ENCODE results near the gene CDH13. TPM values are rescaled to one million over a fixed set of nuclear protein-coding genes. Genes with fewer than 3 reads are reported as not detected.

The CDH13 gene
- total and polyA plus RNA-seq, 8 donors = 0.12 to 21.4 (median 1.7) TPM; not detected in 1

DNA sequence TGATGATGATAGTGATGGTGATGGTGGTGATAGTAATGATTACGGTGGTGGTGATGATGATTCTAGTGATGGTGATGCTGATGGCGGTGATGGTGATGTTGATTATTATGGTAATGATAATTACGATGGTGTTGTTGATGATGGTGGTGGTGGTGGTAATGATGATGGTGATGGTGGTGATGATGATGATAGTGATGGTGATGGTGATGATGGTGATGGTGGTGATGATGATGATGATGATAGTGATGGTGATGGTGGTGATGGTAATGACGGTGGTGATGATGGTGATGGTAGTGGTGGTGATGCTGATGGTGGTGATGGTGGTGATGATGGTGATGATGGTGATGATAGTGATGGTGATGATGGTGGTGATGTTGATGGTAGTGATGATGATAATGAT lies 370.0 kb downstream of the CDH13 start:
- no peak overlapping the region for H3K4me3 ChIP-seq
- no peaks in the 10 kb centered on the region for H3K27me3 ChIP-seq
- intact Hi-C loops (cut with DNase I; ENCODE audit: low total_unique reads) = no loop called here
- TF ChIP-seq, protein P1, sequence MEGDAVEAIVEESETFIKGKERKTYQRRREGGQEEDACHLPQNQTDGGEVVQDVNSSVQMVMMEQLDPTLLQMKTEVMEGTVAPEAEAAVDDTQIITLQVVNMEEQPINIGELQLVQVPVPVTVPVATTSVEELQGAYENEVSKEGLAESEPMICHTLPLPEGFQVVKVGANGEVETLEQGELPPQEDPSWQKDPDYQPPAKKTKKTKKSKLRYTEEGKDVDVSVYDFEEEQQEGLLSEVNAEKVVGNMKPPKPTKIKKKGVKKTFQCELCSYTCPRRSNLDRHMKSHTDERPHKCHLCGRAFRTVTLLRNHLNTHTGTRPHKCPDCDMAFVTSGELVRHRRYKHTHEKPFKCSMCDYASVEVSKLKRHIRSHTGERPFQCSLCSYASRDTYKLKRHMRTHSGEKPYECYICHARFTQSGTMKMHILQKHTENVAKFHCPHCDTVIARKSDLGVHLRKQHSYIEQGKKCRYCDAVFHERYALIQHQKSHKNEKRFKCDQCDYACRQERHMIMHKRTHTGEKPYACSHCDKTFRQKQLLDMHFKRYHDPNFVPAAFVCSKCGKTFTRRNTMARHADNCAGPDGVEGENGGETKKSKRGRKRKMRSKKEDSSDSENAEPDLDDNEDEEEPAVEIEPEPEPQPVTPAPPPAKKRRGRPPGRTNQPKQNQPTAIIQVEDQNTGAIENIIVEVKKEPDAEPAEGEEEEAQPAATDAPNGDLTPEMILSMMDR (IDR thresholded peaks at IDR 0.05) = no peak
- TF ChIP-seq POLR2A (IDR thresholded peaks at IDR 0.05) = no peak
- no peak for TF ChIP-seq POLR2AphosphoS5 (IDR thresholded peaks at IDR 0.05)
- no peak for TF ChIP-seq EP300 (IDR thresholded peaks at IDR 0.05)
- no peak for DNase-seq
- WGBS, 5 donors = 82 to 94% (median 91%) methylated on average over 4 of the region's 4 CpGs
- H3K4me1 ChIP-seq = peaks cover 0 to 6% (median 0%) of the 10 kb centered on the region in 4 donors
- no peaks in the 10 kb centered on the region for H3K36me3 ChIP-seq
- no peak overlapping the region for H3K27ac ChIP-seq
- no peaks in the 10 kb centered on the region for H3K9me3 ChIP-seq

DNA sequence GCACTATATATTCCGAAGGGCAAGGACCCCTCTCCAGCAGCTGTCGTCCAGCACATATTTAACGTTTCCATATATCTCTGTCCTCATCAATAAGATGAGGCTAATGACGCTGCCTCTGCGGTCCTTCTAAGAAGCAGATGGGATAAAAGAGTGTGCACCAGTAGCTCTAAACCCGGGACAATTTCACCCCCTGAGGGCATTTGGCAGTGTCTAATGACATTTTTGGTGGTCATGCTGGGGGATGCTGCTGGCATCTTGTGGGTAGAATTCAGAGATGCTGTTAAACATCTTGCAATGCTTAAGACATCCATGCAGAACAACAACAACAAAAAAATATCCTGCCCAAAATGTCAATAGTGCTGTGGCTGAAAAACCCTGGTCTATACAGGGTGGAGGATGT lies 372.9 kb downstream of the CDH13 start:
- no peak for TF ChIP-seq POLR2AphosphoS5 (IDR thresholded peaks at IDR 0.05)
- TF ChIP-seq POLR2A (IDR thresholded peaks at IDR 0.05) = no peak
- no peak for TF ChIP-seq EP300 (IDR thresholded peaks at IDR 0.05)
- TF ChIP-seq, protein P1 (IDR thresholded peaks at IDR 0.05) = no peak
- Histone ChIP-seq H3K9me3 (no peaks in the 10 kb centered on the region), H3K4me3 (no peak overlapping the region), H3K4me1 (peaks cover 0 to 11% (median 0%) of the 10 kb centered on the region in 4 donors), H3K27me3 (no peaks in the 10 kb centered on the region), H3K27ac (no peak overlapping the region), H3K36me3 (no peaks in the 10 kb centered on the region)
- intact Hi-C loops (cut with DNase I; ENCODE audit: low total_unique reads) = no loop called here
- 74 to 90% (median 83%) methylated on average over 6 of the region's 6 CpGs for WGBS, 5 donors
- no peak for DNase-seq

DNA sequence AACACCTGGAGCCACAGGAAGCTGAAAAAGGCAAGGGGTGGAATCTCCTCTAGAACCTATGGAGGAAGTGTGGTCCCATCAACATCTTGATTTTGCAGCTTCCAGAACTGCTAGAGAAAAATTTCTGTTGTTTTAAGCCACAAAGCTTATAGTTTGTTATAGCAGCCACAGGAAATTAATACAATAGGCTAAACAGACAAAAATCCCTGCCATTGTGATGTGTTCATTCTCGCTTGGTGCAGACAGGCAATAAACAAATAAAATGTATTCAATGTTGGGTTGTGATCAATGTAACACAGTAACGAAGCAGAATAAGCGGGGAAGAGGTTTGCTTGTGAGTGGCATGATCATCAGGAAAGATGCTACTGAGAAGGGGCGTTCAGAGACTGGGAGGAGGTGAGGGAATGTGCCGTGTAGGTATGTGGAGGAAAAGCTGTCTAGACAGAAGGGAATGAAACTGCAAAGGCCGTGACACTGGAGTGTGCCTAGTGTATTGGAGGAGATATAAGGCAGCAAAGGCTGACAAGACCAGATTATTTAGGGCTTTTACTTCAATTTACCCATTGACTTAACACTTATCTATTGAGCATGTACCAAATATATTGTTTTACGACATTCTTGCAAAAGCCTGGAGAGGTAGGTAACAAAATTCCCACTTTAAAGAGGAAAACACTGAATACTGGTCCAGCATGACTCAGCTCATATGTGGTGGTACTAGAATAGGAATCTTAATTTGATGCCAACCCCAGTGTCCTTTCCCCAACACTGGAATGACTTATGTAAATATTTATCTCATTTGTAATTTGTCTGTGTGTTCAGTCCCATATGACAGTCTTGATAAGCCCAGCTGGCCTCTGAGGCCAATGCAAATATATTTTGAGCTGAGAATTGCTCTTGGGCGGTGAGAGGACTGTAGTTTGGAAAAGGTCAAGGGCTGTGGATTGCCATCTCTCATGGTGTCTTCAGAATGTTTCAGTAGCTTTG lies 375.9 kb downstream of the CDH13 start:
- Histone ChIP-seq H3K36me3 (no peaks in the 10 kb centered on the region), H3K9me3 (no peaks in the 10 kb centered on the region), H3K27me3 (no peaks in the 10 kb centered on the region), H3K27ac (no peak overlapping the region), H3K4me3 (no peak overlapping the region), H3K4me1 (peaks cover 0 to 4% (median 0%) of the 10 kb centered on the region in 4 donors)
- no peak for DNase-seq
- TF ChIP-seq POLR2AphosphoS5 (IDR thresholded peaks at IDR 0.05) (no peak), EP300 (IDR thresholded peaks at IDR 0.05) (no peak), POLR2A (IDR thresholded peaks at IDR 0.05) (no peak)
- TF ChIP-seq, protein P1 (IDR thresholded peaks at IDR 0.05) = no peak
- intact Hi-C loops (cut with DNase I; ENCODE audit: low total_unique reads) = no loop called here
- 62 to 72% (median 65%) methylated on average over 8 of the region's 8 CpGs for WGBS, 5 donors

DNA sequence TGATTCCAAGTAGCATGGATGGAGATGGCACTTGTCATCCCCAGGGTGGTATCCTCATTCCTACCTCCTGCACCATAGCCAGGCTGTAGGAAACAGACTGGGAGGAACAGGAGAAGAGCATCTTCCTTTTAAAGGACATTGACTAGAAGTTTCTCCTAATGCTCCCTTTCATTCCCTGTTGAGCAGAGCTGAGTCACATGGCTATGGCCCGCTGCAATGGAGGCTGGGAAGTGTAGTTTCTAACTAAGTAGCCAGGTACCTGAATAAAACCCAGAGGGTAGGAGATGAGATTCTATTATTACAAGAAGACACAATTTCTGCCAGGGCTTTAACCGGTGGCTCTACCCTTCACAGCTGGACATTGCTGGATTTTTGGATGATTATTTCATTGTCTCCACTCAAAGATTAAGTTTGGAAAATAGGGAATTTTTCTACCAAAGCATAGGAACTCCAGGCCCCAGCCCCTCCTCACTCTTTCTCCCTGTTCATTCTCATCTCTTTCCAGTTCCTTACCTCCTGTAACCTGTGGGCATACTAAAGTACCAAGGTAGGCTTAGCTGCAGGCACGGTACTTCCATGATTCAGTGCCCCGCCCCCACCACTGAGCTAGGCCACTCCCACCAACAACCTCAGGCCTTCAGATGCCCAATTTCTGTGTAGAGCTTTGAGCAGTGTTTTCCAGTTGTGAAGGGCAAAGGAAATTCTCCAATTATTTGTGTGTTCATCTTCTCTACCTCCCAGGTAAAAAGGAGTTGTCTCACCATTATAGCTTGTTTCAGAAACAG lies 378.3 kb downstream of the CDH13 start:
- Histone ChIP-seq H3K36me3 (no peaks in the 10 kb centered on the region), H3K4me3 (no peak overlapping the region), H3K4me1 (peaks cover 0 to 4% (median 0%) of the 10 kb centered on the region in 4 donors), H3K27ac (no peak overlapping the region), H3K9me3 (no peaks in the 10 kb centered on the region), H3K27me3 (no peaks in the 10 kb centered on the region)
- DNase-seq = no peak
- 69 to 79% (median 73%) methylated on average over 3 to 4 of the region's 4 CpGs for WGBS, 5 donors
- intact Hi-C loops (cut with DNase I; ENCODE audit: low total_unique reads) = no loop called here
- no peak for TF ChIP-seq POLR2AphosphoS5 (IDR thresholded peaks at IDR 0.05)
- no peak for TF ChIP-seq EP300 (IDR thresholded peaks at IDR 0.05)
- TF ChIP-seq POLR2A (IDR thresholded peaks at IDR 0.05) = no peak
- TF ChIP-seq, protein P1 (IDR thresholded peaks at IDR 0.05) = no peak
